ENCODE data around the gene LUC7L3.
"Not testable (repeated sequence)": the region's sequence is repeated elsewhere in the genome, so short reads cannot be mapped to it uniquely, and the experiment has no call there.

LUC7L3 gene

DNA sequence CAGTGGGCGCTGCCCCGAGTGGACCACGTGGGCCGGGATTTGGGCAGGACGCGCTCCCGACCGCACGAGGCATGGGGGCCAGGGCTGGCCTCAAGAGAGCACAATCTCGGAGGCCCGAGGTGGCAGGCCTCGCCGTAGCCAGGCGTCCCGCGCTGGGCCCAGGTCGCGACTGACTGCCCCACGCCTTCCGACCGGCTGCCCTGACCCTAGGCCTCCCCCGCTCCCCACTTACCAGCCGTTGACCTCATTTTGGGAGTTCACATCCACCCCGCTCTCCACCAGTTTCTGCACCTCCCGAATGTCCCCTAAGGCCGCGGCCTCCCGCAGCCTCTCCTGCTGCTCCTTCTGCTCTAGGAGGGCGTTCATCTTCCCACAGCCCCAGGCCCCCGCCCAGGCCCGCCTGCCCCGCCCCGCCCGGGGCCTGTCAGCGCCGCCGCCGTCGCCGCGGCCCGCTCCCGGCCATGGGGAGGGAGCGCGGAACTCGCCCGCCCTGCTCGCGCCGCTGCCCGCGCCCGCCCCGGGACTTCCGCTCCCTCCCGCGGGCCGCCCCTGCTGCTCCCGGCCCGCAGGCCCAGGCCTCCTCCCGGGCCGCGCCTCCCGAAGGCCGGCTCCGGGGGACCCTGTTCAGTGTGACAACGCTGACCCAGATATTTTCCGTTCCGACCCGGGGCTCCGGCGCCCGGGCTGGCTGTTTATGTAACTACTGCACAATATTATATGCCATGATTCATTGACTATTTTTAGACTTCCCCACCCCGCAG lies 11.9 kb upstream of the LUC7L3 start, which contains the start of gene ANKRD40:
ANKRD40 (minus strand) TSS at position 626 of the 761 bp plus-strand sequence; CDS start at position 366, 260 bp downstream.
- Histone ChIP-seq H3K79me2 (ENCODE audit: insufficient read depth, low read length) (peaks cover 53% of the 10 kb centered on the region), H3K9ac (ENCODE audit: low read length) (peak within 1 kb of the TSS; percentile 82), H3K27me3 (ENCODE audit: low read length) (no peaks in the 10 kb centered on the region), H2AFZ (ENCODE audit: low read depth, low read length, severe bottlenecking) (peak within 1 kb of the TSS; percentile 89), H3K4me2 (ENCODE audit: low read depth, low read length, poor library complexity, severe bottlenecking) (peak within 1 kb of the TSS; percentile 89), H3K9me3 (ENCODE audit: insufficient read depth, low read length) (no peaks in the 10 kb centered on the region), H3F3A (ENCODE audit: insufficient read depth) (peaks cover 5% of the 10 kb centered on the region), H3K27ac (ENCODE audit: low read depth, low read length) (peak within 1 kb of the TSS; percentile 76), H3K4me3 (ENCODE audit: insufficient read depth, low read length, poor library complexity, severe bottlenecking) (peak within 1 kb of the TSS; percentile 82), H3K9me2 (replicated peaks; ENCODE audit: insufficient read depth, low read length) (no peaks in the 10 kb centered on the region), H3K36me3 (ENCODE audit: low read length) (no peaks in the 10 kb centered on the region), H4K20me1 (ENCODE audit: low read depth, low read length) (no peaks in the 10 kb centered on the region)
- TF ChIP-seq, protein P1, sequence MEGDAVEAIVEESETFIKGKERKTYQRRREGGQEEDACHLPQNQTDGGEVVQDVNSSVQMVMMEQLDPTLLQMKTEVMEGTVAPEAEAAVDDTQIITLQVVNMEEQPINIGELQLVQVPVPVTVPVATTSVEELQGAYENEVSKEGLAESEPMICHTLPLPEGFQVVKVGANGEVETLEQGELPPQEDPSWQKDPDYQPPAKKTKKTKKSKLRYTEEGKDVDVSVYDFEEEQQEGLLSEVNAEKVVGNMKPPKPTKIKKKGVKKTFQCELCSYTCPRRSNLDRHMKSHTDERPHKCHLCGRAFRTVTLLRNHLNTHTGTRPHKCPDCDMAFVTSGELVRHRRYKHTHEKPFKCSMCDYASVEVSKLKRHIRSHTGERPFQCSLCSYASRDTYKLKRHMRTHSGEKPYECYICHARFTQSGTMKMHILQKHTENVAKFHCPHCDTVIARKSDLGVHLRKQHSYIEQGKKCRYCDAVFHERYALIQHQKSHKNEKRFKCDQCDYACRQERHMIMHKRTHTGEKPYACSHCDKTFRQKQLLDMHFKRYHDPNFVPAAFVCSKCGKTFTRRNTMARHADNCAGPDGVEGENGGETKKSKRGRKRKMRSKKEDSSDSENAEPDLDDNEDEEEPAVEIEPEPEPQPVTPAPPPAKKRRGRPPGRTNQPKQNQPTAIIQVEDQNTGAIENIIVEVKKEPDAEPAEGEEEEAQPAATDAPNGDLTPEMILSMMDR (IDR thresholded peaks at IDR 0.05; ENCODE audit: insufficient read depth, low read length, poor library complexity, severe bottlenecking), result no peak
- no peak for TF ChIP-seq EZH2phosphoT487 (conservative IDR thresholded peaks at IDR 0.05; ENCODE audit: low read length)

DNA sequence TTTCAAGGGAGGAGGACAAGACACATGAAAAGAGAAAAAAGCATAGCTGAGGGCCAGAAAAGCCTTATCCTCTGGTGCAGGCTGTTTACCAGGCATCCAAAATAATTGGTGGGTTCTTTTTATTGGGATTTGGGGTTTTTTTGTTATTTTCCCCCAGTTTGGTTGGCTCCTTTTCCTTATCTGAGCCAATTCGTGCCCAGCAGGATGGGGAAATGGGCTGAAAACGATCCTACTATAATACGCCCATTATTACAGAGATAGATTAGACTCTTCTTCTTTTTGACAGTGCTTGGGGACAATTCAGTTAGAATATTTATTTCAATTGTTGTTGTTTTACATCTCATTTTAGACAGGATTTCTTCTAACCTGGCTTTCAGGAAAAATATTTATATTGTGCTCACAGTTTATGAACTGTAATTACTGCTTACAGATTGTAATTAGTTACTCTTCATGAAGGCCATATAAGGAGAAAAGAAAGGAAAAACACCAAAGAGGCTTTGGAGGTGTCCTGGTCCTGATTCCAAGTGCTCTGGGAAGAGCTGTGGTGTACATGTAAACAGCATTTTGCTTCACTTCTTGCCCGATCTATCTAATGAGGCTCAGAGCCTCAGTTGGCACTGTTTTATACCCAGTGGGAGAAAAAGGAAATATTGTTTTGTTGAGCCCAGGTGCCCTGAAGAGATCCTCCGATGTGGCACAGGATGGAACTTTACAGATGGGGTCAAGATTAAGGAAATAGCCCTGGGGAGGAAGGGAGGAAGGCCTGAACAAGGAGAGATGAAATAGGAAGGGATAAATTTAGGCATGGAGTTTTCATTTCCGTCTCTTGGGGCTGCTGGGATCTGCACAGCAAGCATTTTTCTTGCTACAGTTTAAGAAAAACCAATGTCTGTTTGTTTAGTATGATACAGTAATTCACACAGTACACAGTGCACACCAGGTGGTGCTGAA lies 11.1 kb upstream of the LUC7L3 start:
- Histone ChIP-seq H3K27ac (ENCODE audit: low read depth, low read length) (peak overlapping the region; percentile 76), H3K9ac (ENCODE audit: low read length) (peak overlapping the region; percentile 82), H3K9me3 (ENCODE audit: insufficient read depth, low read length) (no peaks in the 10 kb centered on the region), H2AFZ (ENCODE audit: low read depth, low read length, severe bottlenecking) (peak overlapping the region; percentile 89), H3F3A (ENCODE audit: insufficient read depth) (peaks cover 5% of the 10 kb centered on the region), H3K27me3 (ENCODE audit: low read length) (no peaks in the 10 kb centered on the region), H3K4me3 (ENCODE audit: insufficient read depth, low read length, poor library complexity, severe bottlenecking) (peak overlapping the region; percentile 82), H3K9me2 (replicated peaks; ENCODE audit: insufficient read depth, low read length) (no peaks in the 10 kb centered on the region), H3K4me2 (ENCODE audit: low read depth, low read length, poor library complexity, severe bottlenecking) (peak overlapping the region; percentile 89), H3K79me2 (ENCODE audit: insufficient read depth, low read length) (peaks cover 46% of the 10 kb centered on the region), H4K20me1 (ENCODE audit: low read depth, low read length) (no peaks in the 10 kb centered on the region), H3K36me3 (ENCODE audit: low read length) (no peaks in the 10 kb centered on the region)
- no peak for TF ChIP-seq EZH2phosphoT487 (conservative IDR thresholded peaks at IDR 0.05; ENCODE audit: low read length)
- TF ChIP-seq, protein P1 (IDR thresholded peaks at IDR 0.05; ENCODE audit: insufficient read depth, low read length, poor library complexity, severe bottlenecking), result no peak

DNA sequence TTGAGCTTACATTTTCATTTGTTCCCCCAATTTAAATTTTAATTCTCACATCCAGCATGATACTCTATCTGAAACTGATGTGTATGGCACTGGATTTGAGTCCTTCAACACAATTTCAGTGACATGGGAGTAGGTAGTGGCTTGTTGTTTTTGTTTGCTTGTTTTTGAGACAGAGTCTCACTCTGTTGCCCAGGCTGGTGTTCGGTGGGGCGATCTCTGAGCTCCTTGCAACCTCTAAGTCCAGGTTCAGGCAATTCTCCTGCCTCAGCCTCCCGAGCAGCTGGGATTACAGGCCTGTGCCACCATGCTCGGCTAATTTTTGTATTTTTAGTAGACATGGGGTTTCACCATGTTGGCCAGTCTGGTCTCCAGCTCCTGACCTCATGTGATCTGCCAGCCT lies 10.3 kb upstream of the LUC7L3 start:
- Histone ChIP-seq H3K27ac (ENCODE audit: low read depth, low read length) (peak overlapping the region; percentile 76), H2AFZ (ENCODE audit: low read depth, low read length, severe bottlenecking) (peak overlapping the region; percentile 89), H3K4me2 (ENCODE audit: low read depth, low read length, poor library complexity, severe bottlenecking) (peak overlapping the region; percentile 89), H3K9ac (ENCODE audit: low read length) (peak overlapping the region; percentile 82), H3K79me2 (ENCODE audit: insufficient read depth, low read length) (peaks cover 41% of the 10 kb centered on the region)
- not testable (repeated sequence) for H4K20me1 ChIP-seq (ENCODE audit: low read depth, low read length); H3K9me2 ChIP-seq (replicated peaks; ENCODE audit: insufficient read depth, low read length); H3K4me3 ChIP-seq (ENCODE audit: insufficient read depth, low read length, poor library complexity, severe bottlenecking); H3K27me3 ChIP-seq (ENCODE audit: low read length); H3K9me3 ChIP-seq (ENCODE audit: insufficient read depth, low read length); H3F3A ChIP-seq (ENCODE audit: insufficient read depth); H3K36me3 ChIP-seq (ENCODE audit: low read length)

Data from SU-DHL-6 (cell line).